ENCODE data around the gene CCNY.

DNA sequence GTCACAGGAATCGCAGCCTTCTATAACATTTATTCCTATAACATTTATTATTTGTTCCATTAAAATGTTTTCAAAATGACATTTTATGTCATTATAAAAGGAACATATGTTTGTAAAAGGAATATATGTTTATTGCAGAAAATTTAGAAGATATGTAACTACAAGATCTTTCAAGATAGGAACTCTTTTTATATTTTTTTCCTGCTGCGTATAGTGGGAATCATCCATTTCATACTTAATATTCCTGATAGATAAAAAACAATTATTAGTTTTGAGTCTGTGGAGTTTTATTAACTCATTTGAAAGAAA is 55.6 kb downstream of the CCNY start:
- TF ChIP-seq POLR2A (IDR thresholded peaks at IDR 0.05) = no peak
- TF ChIP-seq, protein P1, sequence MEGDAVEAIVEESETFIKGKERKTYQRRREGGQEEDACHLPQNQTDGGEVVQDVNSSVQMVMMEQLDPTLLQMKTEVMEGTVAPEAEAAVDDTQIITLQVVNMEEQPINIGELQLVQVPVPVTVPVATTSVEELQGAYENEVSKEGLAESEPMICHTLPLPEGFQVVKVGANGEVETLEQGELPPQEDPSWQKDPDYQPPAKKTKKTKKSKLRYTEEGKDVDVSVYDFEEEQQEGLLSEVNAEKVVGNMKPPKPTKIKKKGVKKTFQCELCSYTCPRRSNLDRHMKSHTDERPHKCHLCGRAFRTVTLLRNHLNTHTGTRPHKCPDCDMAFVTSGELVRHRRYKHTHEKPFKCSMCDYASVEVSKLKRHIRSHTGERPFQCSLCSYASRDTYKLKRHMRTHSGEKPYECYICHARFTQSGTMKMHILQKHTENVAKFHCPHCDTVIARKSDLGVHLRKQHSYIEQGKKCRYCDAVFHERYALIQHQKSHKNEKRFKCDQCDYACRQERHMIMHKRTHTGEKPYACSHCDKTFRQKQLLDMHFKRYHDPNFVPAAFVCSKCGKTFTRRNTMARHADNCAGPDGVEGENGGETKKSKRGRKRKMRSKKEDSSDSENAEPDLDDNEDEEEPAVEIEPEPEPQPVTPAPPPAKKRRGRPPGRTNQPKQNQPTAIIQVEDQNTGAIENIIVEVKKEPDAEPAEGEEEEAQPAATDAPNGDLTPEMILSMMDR (IDR thresholded peaks at IDR 0.05 in 4 of 5, conservative IDR thresholded peaks at IDR 0.05 in 1 of 5) = no peak
